Activated T-helper 17 cell treated with anti-CD3 and anti-CD28 coated beads, Interleukin-2, amount 50 U/mL, for 72 hours (primary cell): ENCODE data around the gene TRIP11. TPM values are rescaled to one million over a fixed set of nuclear protein-coding genes. Genes with fewer than 3 reads are reported as not detected.
"Not testable (repeated sequence)": the region's sequence is repeated elsewhere in the genome, so short reads cannot be mapped to it uniquely, and the experiment has no call there.

Experiments
- ATAC-seq: fragments of 150-1000 bp; cut with Tn5 transposase; replicated peaks from 2 replicates; pipeline ENCODE4 v1.10.0; 2021; ENCODE audit warnings: mild to moderate bottlenecking, moderate library complexity
- H3K27ac Mint-ChIP-seq: one replicate; pipeline ENCODE4 v1.8.0; 2022; ENCODE audit warnings: mixed read lengths
- H3K27me3 Mint-ChIP-seq: one replicate; pipeline ENCODE4 v1.8.0; 2022; ENCODE audit warnings: mixed read lengths
- H3K36me3 Mint-ChIP-seq: one replicate; pipeline ENCODE4 v1.8.0; 2022; ENCODE audit warnings: low read depth, mild to moderate bottlenecking, mixed read lengths
- H3K4me1 Mint-ChIP-seq: one replicate; pipeline ENCODE4 v1.8.0; 2022; ENCODE audit warnings: mixed read lengths
- H3K4me3 Mint-ChIP-seq: one replicate; pipeline ENCODE4 v1.8.0; 2022; ENCODE audit warnings: mild to moderate bottlenecking, mixed read lengths
- H3K9me3 Mint-ChIP-seq: one replicate; pipeline ENCODE4 v1.8.0; 2022; ENCODE audit warnings: mixed read lengths
- total RNA-seq, 2 donors: library from RNA; stranded (reverse); gene quantifications; one replicate each; pipeline ENCODE4 v1.2.3, GENCODE V29; 2022

TRIP11 gene
- 10 to 100 TPM; 38.5 to 39.8 TPM for total RNA-seq

GRCh38 chr14:92039719-92040430 lies at the start of gene TRIP11:
Gene TRIP11 (minus strand): TSS chr14:92040059. CDS start chr14:92039685, 374 bp downstream.
- Mint-ChIP-seq H3K9me3 (no peaks in the 10 kb centered on the region), H3K36me3 (peaks cover 35% of the 10 kb centered on the region), H3K4me3 (no peak within 1 kb of the TSS), H3K27me3 (no peaks in the 10 kb centered on the region), H3K27ac (peak within 1 kb of the TSS; percentile 98), H3K4me1 (peaks cover 15% of the 10 kb centered on the region)
- peak; percentile 96 for ATAC-seq

- Mint-ChIP-seq H3K4me1 (no peaks in the 10 kb centered on the region), H3K27me3 (no peaks in the 10 kb centered on the region), H3K4me3 (no peak overlapping the region)
Measured at GRCh38 chr14:92088494-92088893, 48.6 kb upstream of the TRIP11 start.

DNA sequence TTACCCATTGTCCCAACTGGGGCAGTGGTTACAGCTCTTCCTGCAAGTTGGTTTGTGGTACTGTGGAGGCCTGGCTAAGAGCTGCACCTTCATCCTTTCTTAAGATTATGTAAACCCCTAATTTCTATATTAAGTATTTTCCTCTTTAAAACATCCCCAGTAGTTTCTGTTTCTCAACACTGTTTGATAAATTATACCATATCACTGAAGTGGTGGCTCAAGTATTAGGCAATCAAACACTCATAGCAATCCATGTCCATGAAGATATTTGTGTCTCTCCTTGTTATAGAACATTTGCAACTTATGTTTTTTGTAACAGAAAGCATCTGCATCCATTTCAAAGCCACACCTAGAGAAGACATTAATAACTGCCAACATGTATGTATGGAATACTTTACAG lies 34.7 kb upstream of the TRIP11 start:
- ATAC-seq: no peak
- no peak overlapping the region for H3K4me3 Mint-ChIP-seq
- H3K27me3 Mint-ChIP-seq: no peaks in the 10 kb centered on the region
- H3K36me3 Mint-ChIP-seq: peaks cover 72% of the 10 kb centered on the region
- no peaks in the 10 kb centered on the region for H3K9me3 Mint-ChIP-seq
- no peaks in the 10 kb centered on the region for H3K4me1 Mint-ChIP-seq
- H3K27ac Mint-ChIP-seq: no peak overlapping the region

More at GRCh38 chr14:92088494-92088893, 48.6 kb upstream of the TRIP11 start:
- H3K9me3 Mint-ChIP-seq: no peaks in the 10 kb centered on the region
- no peak for ATAC-seq
- no peak overlapping the region for H3K27ac Mint-ChIP-seq
- peaks cover 73% of the 10 kb centered on the region for H3K36me3 Mint-ChIP-seq

- peaks cover 4% of the 10 kb centered on the region for H3K36me3 Mint-ChIP-seq
- no peaks in the 10 kb centered on the region for H3K9me3 Mint-ChIP-seq
- H3K27me3 Mint-ChIP-seq: no peaks in the 10 kb centered on the region
- ATAC-seq: no peak
- no peak overlapping the region for H3K27ac Mint-ChIP-seq
- H3K4me3 Mint-ChIP-seq: no peak overlapping the region
- H3K4me1 Mint-ChIP-seq: no peaks in the 10 kb centered on the region
Measured at GRCh38 chr14:92058006-92058917, 18.4 kb upstream of the TRIP11 start.

DNA sequence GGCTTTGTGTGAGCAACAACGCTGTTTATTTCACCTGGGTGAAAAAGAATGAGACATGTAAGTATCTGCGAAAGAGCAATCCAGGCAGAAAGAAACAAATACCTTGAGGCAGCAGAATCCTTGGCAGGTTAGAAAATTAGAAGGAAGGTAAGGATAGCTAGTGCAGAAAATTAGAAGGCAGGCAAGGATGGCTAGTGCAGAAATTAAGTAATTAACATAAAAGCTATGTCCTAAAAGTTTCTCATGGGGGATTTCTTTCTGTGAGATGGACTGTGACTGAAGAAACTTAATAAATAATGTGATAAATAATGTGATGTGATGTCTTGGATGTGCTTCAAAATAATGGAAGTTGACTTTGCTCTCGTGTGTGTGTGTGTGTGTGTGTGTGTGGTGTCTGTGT lies 9.9 kb upstream of the TRIP11 start:
- H3K4me1 Mint-ChIP-seq: no peaks in the 10 kb centered on the region
- H3K27ac Mint-ChIP-seq: no peak overlapping the region
- H3K4me3 Mint-ChIP-seq: no peak overlapping the region
- no peaks in the 10 kb centered on the region for H3K27me3 Mint-ChIP-seq
- ATAC-seq: no peak
- peaks cover 7% of the 10 kb centered on the region for H3K36me3 Mint-ChIP-seq
- H3K9me3 Mint-ChIP-seq: no peaks in the 10 kb centered on the region

DNA sequence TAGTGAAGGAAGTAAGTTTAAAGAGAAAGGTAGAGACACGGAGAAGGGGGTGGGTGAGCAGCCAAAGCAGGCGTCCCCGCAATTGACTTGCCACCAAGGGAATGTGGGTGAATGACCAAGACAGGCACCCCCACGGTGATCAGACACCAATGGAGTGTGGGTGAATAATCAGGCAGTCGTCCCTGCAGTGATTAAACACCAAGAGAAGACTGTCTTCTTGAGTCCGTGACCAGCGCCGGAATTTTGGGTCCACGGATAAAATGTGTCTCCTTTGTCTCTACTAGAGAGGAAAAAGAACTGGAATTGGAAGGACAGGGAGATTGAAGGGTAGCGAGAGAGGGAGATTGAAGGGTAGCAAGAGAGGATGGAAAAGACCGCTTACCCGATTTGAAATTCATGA lies 9.4 kb upstream of the TRIP11 start:
- ATAC-seq, H3K4me3 Mint-ChIP-seq, H3K27ac Mint-ChIP-seq, H3K27me3 Mint-ChIP-seq, H3K9me3 Mint-ChIP-seq, H3K36me3 Mint-ChIP-seq, H3K4me1 Mint-ChIP-seq: not testable (repeated sequence)

DNA sequence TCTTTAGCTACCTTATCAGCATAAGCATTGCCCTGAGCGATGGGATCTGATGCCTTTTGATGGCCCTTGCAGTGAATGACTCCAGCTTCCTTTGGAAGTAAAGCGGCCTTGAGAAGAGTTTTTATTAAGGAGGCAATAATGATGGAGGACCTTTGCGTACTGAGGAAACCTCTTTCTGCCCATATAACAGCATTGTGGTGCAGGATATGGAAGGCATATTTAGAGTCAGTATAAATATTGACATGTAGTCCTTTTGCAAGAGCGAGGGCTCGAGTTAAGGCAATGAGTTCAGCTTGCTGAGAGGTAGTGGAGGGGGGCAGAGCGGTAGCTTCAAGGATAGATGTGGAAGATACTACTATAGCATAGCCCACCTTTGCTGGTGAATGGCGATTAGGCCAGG lies 6.0 kb upstream of the TRIP11 start:
- H3K36me3 Mint-ChIP-seq, H3K4me3 Mint-ChIP-seq, ATAC-seq: not testable (repeated sequence)

GRCh38 chr14:92041766-92042165 lies 1.9 kb upstream of the TRIP11 start:
- not testable (repeated sequence) for H3K27me3 Mint-ChIP-seq, H3K27ac Mint-ChIP-seq, H3K9me3 Mint-ChIP-seq, ATAC-seq, H3K4me3 Mint-ChIP-seq
- peaks cover 33% of the 10 kb centered on the region for H3K36me3 Mint-ChIP-seq
- peaks cover 15% of the 10 kb centered on the region for H3K4me1 Mint-ChIP-seq

More for the DNA sequence above, 6.0 kb upstream of the TRIP11 start:
- H3K4me1 Mint-ChIP-seq, H3K27ac Mint-ChIP-seq, H3K27me3 Mint-ChIP-seq, H3K9me3 Mint-ChIP-seq: not testable (repeated sequence)

- no peak for ATAC-seq
- Mint-ChIP-seq H3K36me3 (peaks cover 35% of the 10 kb centered on the region), H3K27ac (peak overlapping the region; percentile 98)
Measured at GRCh38 chr14:92041203-92041602, 1.3 kb upstream of the TRIP11 start.

GRCh38 chr14:92040431-92041051 lies 682 bp upstream of the TRIP11 start:
- peak; percentile 37 for ATAC-seq
- peaks cover 35% of the 10 kb centered on the region for H3K36me3 Mint-ChIP-seq
- H3K4me1 Mint-ChIP-seq: peaks cover 15% of the 10 kb centered on the region
- no peak overlapping the region for H3K4me3 Mint-ChIP-seq
- H3K9me3 Mint-ChIP-seq: no peaks in the 10 kb centered on the region
- no peaks in the 10 kb centered on the region for H3K27me3 Mint-ChIP-seq
- H3K27ac Mint-ChIP-seq: peak overlapping the region; percentile 98

More at GRCh38 chr14:92041203-92041602, 1.3 kb upstream of the TRIP11 start:
- H3K27me3 Mint-ChIP-seq: no peaks in the 10 kb centered on the region
- H3K4me1 Mint-ChIP-seq: peaks cover 15% of the 10 kb centered on the region
- no peaks in the 10 kb centered on the region for H3K9me3 Mint-ChIP-seq
- H3K4me3 Mint-ChIP-seq: no peak overlapping the region

DNA sequence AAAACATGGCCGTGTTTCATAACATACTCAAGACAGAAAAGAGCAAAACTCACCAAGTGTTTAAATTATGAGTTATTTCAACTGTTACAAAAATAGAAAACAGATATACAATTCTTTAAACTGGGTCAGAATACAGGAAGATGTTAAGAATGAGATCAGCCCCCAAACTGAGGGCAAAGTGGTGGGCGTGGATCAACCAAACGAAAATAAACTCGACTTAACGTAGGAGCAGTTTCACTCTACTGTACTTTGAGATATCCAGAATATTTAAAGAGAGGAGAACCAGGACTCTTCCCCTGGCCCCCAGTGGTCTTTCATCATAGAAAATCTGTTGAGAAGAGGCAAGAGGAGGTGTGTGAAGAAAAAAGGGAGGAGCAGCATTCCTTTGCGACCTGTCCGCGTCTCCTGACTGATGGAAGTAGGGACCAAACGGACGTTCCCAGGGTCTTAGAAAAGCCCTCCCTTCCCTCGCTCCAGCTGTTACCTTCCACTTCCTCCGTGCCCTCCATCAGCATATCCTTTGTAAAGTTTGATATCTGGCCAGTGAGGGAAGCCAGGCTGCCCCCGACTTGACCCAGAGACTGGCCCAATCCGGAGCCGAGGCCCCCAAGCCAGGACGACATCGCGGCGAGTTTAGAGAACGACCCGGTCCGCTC lies 668 bp downstream of the TRIP11 start:
- Mint-ChIP-seq H3K4me3 (no peak overlapping the region), H3K9me3 (no peaks in the 10 kb centered on the region), H3K36me3 (peaks cover 35% of the 10 kb centered on the region), H3K4me1 (peaks cover 15% of the 10 kb centered on the region), H3K27me3 (no peaks in the 10 kb centered on the region), H3K27ac (peak overlapping the region; percentile 98)
- peak; percentile 11 for ATAC-seq

- Mint-ChIP-seq H3K4me3 (no peak overlapping the region), H3K4me1 (peaks cover 22% of the 10 kb centered on the region), H3K9me3 (no peaks in the 10 kb centered on the region), H3K27ac (peak overlapping the region; percentile 98), H3K36me3 (peaks cover 45% of the 10 kb centered on the region), H3K27me3 (no peaks in the 10 kb centered on the region)
- no peak for ATAC-seq
Measured at GRCh38 chr14:92037989-92038388, 1.9 kb downstream of the TRIP11 start.

GRCh38 chr14:92035890-92036289 lies 4.0 kb downstream of the TRIP11 start:
- Mint-ChIP-seq H3K9me3 (no peaks in the 10 kb centered on the region), H3K27me3 (no peaks in the 10 kb centered on the region), H3K36me3 (peaks cover 64% of the 10 kb centered on the region), H3K27ac (no peak overlapping the region), H3K4me1 (peaks cover 22% of the 10 kb centered on the region), H3K4me3 (no peak overlapping the region)
- no peak for ATAC-seq
